Stimulated activated CD4-positive, alpha-beta T cell treated with anti-CD3 and anti-CD28 coated beads, Interleukin-12 subunit alpha, Interleukin-12 subunit beta, amount 100 ng/mL, for 24 hours (primary cell): ENCODE measurements around the gene TADA3.

ENCODE experiments used
- DNase-seq, 2 experiments: peaks; one replicate each; pipeline ENCODE4 v3.0.0-alpha.2; 2020; ENCODE audit warnings: low read depth in 2 of 2

The TADA3 gene

DNA sequence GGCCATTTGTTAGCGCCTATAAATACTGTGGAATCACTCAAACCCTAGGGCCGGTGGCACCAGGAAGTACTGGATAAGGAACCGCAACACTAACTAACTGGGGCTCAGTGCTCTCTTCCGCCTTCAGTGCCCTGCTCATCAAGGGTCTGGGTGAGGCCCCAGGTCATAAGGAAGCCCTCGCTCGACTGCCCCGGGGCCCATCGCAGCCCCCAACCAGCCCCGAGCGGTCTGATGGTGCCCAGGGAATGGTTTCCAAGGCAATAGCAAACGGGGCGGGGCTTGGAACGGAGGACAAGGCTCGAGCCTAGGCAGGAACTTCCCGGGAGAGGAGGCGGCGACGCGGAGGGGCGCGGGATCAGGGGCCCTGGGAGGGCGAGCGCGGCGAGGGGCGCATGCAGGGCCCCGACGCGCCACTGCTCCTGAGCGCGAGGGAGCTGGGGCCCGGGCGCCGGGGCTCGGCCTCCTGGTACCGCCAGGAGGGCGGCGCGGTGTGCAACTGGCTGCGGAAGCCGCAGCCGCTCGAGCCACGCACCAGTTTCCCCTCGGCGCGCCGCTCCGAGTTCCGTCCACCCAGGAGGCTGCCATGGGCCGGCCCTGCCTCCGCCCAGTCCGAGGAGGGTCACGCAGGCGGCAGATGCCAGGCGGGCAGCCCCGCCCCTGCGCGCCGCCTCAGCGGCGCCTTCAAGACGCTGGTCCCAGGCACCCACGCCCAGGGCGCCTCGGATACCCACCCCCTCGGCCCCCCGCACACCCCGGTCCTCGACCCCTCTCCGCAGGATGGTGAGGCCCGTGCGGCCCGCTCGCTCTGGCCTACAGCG lies 17.6 kb upstream of the TADA3 start, which contains the start of gene TTLL3:
TSS of gene TTLL3 (plus strand) at position 648 of the 818 bp plus-strand sequence. CDS start 400 bp downstream, outside the sequence.
- peak; percentile 23 to 46 for DNase-seq

DNA sequence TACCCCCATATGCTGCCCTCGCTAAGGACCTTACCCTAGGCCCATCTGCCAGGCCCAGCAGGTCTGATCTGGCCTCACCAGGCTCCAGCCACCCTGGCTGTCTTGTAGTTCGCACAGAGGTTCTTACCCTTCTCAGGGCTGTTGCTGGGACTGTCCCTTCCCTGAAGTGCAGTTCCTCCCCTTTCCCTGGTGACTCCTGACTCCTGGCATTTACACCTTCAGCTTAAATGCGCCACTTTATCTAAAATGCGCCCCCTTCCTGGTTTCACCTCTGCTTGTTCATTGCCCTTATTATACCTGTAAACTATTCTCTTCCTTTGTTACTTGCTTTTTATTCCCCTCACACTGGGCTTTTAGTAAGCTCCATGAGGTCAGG lies 17.0 kb upstream of the TADA3 start:
- no peak for DNase-seq

- DNase-seq, result no peak
Observed at GRCh38 chr3:9808345-9809037, 16.2 kb upstream of the TADA3 start.

- no peak for DNase-seq
Observed at GRCh38 chr3:9807981-9808344, 15.7 kb upstream of the TADA3 start.

DNA sequence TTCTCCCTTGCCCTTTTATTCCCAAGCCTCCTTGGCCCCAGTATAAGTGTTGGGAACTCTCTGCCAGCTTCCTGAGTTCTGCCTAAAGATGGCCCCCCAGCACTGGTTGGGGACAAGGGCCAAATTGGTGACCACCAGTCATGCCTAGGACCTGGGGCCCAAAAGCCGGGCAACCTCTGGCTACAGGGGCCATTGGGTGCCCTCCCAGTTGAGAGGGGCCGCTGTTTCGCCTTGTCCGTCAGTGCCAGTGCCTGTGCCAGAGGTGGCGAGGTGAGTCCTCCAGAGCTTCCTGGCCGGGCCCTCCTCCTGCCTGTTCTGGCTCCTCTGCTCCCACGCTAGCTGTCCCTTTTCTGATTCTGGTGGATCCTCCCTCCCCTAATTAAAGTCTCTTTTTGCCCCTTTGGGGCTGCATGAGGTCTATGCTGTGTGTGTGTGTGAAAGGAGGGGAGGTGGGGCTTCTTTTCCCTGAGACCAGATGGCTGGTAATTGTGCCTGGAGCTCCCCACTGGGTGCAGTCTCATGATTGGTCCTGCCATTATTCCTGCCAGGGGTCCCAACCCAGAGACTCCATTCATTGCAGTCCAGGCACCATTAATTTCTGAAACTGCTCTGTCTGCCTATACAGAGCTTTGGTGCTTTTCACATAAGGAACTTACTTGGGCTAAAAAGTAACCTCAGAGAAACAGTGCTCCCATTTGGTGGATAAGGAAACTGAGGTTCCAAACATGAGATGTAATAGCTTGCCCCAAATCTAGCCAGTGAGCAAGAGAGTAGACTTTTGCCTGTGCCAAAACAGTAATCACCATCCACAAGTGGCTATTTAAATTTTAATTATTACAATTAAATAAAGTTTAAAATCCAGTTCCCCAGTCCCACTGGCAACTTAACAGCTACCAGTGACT lies 14.7 kb upstream of the TADA3 start:
- DNase-seq, result no peak

DNA sequence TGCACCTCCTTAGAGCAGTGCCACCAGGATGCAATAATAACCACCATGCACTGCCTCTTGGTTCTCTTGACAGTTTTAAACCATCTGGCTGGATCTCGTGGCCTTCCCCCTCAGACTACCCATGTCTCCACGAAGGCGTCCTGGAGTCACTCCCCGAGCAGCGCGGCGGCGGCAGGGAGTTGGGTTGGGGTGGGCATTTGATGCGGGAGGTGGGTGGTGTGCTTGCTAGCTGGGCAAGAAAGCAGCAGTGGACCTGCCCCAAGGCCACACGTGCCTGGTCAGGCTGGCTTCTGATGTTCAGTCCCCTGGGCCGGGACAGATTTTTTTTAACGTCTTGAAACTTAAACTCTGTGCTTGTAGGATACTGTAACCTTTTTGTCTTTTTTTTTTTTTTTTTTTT lies 13.9 kb upstream of the TADA3 start:
- DNase-seq, result no peak

DNA sequence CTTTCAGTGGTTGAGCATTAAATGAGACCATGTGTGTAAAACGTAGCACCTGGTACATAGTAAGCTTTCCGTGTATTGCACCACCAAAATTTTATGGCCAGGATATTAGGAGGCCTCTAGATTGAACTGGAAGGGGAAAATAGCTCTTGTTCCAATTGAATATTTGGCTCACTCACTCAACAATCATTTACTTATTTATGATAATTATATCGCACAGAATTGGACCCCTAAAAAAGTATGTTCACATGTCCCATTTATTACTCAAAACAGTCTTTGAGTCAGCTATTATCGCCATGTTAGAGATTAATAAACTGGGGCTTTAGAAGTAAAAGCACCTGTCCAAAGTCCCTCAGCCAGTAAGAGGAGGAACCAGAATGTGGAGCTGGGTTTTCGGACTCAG lies 12.7 kb upstream of the TADA3 start:
- DNase-seq, result no peak

DNA sequence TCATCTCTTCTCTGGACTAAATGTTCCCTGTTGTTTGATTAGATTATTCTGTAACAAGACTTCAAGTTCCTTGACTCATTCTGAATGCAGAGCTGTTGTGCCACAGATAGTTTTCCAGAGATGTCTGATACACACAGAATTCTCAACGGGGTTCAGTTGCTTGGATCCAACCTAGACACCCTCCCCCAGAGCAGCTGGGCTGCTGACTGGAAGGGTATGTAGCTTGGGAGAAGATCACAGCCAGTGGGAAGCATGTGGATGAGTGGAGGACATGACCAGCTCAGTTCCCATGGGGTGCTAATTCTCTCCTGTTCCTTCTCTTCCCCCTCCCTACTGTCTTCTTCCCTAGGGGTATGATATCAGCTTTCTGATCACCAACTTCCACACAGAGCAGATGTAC lies 11.2 kb upstream of the TADA3 start:
- no peak for DNase-seq

- DNase-seq, result no peak
Observed at GRCh38 chr3:9800529-9800928, 8.3 kb upstream of the TADA3 start.

GRCh38 chr3:9797196-9797945 lies 5.1 kb upstream of the TADA3 start:
- no peak for DNase-seq

DNA sequence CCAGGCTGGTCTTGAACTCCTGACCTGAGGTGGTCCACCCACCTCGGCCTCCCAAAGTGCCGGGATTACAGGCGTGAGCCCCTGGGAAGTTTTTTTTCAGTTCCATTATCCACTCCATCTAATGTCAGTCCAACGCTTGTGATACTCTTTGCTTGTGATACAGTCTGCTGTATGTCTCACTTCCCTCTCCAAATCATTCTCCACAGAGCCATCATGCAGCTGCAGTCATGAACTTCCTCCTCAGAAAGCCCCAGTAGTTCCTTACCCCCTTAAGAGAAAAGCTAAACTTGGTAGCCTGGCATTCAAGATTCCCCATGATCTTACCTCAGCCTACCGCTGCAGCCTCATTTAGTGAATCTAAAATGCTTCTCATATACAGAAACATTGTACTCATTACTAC lies 2.9 kb upstream of the TADA3 start:
- DNase-seq, result no peak

DNA sequence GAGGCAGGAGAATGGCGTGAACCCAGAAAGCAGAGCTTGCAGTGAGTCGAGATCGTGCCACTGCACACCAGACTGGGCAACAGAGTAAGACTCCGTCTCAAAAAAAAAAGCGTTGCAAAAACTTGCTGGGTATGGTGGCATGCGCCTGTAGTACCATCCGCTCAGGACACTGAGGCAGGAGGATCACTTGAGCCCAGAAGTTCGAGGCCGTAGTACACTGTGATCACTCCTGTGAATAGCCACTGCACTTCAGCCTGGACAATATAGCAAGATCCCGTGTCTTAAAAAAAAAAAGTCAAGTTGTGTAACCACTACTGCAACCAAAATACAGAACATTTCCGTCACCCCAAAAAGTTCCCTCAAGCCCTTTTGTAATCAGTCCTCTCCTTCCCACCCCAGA lies 2.1 kb upstream of the TADA3 start:
- DNase-seq, result no peak

DNA sequence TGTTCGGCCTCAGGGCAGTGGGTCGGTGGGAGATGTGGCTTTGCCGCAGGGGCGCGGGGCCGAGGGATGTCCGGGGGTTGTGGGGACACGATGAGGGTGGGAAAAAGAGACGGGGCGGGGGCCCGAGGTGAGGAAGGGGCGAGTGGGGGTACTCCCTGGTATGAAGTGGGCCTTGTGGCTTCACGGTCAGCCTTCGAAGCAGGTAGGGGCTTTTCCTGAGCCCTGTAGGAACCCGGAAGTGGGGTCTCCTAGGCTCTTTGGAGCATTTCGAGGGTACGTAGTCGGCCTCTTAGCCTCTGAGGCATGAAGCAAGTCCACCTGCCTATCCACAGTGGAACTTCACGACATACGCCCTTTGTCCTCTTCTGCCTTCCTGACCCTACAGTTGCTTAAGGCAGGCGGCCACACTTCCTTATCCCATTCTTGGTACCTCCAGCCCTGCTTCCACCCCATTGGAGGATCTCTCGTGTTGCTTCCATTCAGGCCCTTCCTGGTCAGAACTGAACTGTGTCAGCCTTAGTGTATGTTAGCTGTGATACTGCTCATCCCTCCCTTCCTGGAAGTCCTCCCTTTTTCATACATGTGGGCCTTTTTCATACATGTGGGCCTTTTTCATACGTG lies 998 bp upstream of the TADA3 start:
- no peak for DNase-seq

GRCh38 chr3:9791790-9792404 lies 376 bp downstream of the TADA3 start:
- DNase-seq, result no peak

DNA sequence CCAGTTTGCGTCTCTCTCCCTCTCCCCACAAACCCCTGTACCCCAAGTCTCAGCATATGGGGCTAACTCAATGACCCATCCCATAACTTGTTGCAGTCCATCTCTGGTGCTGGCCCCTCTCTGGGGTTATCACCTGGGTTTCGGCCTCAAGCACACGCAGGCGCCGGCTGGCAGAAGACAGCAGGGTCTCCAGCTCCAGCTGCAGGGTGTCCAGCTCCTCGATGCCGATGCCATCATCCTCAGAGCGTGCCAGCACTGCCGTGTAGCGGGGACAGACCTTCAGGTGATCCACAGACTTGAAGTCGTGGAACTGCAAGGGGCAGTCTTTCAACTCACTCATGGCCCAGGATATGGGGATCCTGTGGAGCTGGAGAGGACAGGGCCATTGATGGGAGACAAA lies 1.1 kb downstream of the TADA3 start:
- DNase-seq, result no peak

- DNase-seq, result peak in 1 of 2 experiments; percentile 20
Observed at GRCh38 chr3:9787714-9788113, 4.6 kb downstream of the TADA3 start.

- no peak for DNase-seq
Observed at GRCh38 chr3:9786825-9787669, 5.2 kb downstream of the TADA3 start.

DNA sequence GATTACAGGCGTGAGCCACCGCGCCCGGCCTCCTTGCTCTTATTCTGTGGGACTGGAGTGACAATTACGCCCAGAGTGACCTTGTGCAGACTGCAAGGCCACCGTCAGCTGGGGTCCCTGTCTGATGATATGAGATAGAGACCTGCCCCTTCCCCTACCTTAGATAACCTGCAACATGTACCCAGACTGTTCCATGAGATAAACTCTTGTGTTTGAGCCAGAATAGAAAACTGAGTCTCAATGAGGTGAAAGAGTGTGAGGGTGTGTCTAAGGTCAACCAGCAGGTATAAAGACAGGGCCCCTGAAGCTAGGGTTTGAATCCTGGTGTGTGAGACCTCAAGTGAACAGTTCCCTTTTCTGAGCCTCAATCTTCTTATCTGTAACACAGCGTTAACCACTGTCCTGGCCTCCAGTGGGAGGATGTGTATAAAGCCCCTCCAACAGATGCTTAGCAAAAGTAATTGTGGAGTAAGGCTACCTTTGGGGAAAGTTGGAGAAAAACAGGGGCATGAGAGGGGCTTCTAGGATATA lies 6.0 kb downstream of the TADA3 start:
- DNase-seq, result no peak

DNA sequence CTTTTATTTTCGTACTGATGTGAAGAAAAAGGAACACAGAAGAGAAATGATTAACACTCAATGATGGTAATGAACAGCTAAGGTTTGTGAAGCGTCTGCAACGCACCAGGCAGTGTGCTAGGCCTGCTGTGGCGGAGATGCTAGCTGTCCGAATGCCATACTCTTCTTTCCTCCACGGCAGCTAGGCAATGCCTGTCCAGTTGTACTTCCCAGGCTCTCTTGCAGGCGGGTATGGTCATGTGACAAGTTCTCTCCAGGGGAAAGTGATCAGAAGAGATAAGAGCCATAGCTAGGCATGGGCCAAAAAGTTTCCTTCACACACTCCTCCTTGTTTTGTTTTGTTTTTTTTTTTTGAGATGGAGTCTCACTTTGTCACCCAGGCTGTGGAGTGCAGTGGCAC lies 6.7 kb downstream of the TADA3 start:
- no peak for DNase-seq

DNA sequence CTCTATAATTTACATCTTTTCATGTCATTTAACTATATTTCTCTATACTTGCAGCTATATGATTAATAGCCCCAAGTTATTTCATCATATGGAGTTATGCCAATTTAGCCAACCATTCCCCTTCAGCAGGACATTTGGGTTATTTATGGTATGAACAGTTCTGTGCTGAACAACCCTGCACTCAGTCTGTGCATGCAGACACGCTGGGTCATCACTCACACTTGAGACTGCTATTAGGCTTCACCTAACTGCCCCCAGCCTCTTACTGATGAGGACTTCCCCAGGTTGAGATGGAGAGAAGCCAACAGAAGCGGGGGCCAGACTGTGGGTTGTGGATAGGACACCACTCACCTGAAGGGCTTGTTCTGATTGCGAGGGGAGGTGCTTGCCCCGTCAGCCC lies 7.3 kb downstream of the TADA3 start:
- no peak for DNase-seq
